ENCODE measurements around the gene TMEM51. TPM values are rescaled to one million over a fixed set of nuclear protein-coding genes. Genes with fewer than 3 reads are reported as not detected.

TMEM51 gene
- total and polyA plus RNA-seq, 2 of the 13 experiments (the other 11 are each of a cell fraction or from before 2014, with no cell fraction given), result 12.2 to 22.3 TPM

DNA sequence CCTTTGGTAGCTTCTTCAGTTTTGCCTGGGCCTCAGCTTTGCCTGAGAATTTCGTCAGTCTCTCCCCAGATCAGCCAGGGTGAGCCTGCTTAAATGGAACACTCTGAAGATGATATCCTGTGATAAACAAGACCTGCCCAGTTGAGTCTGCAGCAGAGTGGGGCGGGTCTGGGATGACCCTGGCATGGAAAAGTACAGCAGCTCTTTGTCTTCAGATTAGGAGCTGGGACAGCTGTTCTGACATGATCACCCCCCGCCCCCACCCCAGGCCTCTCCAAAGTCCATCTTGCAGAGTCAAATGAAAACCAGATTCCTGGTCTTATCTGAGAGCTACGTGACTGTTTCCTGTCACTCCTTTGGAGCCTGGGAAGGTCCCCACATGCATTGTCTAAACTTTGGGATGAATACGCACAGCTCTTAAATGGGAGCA is 2.2 kb upstream of the TMEM51 start (continued):
- TF ChIP-seq, protein P1, sequence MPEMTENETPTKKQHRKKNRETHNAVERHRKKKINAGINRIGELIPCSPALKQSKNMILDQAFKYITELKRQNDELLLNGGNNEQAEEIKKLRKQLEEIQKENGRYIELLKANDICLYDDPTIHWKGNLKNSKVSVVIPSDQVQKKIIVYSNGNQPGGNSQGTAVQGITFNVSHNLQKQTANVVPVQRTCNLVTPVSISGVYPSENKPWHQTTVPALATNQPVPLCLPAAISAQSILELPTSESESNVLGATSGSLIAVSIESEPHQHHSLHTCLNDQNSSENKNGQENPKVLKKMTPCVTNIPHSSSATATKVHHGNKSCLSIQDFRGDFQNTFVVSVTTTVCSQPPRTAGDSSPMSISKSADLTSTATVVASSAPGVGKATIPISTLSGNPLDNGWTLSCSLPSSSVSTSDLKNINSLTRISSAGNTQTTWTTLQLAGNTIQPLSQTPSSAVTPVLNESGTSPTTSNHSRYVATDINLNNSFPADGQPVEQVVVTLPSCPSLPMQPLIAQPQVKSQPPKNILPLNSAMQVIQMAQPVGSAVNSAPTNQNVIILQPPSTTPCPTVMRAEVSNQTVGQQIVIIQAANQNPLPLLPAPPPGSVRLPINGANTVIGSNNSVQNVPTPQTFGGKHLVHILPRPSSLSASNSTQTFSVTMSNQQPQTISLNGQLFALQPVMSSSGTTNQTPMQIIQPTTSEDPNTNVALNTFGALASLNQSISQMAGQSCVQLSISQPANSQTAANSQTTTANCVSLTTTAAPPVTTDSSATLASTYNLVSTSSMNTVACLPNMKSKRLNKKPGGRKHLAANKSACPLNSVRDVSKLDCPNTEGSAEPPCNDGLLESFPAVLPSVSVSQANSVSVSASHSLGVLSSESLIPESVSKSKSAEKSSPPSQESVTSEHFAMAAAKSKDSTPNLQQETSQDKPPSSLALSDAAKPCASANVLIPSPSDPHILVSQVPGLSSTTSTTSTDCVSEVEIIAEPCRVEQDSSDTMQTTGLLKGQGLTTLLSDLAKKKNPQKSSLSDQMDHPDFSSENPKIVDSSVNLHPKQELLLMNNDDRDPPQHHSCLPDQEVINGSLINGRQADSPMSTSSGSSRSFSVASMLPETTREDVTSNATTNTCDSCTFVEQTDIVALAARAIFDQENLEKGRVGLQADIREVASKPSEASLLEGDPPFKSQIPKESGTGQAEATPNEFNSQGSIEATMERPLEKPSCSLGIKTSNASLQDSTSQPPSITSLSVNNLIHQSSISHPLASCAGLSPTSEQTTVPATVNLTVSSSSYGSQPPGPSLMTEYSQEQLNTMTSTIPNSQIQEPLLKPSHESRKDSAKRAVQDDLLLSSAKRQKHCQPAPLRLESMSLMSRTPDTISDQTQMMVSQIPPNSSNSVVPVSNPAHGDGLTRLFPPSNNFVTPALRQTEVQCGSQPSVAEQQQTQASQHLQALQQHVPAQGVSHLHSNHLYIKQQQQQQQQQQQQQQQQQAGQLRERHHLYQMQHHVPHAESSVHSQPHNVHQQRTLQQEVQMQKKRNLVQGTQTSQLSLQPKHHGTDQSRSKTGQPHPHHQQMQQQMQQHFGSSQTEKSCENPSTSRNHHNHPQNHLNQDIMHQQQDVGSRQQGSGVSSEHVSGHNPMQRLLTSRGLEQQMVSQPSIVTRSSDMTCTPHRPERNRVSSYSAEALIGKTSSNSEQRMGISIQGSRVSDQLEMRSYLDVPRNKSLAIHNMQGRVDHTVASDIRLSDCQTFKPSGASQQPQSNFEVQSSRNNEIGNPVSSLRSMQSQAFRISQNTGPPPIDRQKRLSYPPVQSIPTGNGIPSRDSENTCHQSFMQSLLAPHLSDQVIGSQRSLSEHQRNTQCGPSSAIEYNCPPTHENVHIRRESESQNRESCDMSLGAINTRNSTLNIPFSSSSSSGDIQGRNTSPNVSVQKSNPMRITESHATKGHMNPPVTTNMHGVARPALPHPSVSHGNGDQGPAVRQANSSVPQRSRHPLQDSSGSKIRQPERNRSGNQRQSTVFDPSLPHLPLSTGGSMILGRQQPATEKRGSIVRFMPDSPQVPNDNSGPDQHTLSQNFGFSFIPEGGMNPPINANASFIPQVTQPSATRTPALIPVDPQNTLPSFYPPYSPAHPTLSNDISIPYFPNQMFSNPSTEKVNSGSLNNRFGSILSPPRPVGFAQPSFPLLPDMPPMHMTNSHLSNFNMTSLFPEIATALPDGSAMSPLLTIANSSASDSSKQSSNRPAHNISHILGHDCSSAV (CRISPR knock-in tag; IDR thresholded peaks at IDR 0.05; ENCODE audit: borderline replicate concordance), result no peak
- TF ChIP-seq, protein P2, sequence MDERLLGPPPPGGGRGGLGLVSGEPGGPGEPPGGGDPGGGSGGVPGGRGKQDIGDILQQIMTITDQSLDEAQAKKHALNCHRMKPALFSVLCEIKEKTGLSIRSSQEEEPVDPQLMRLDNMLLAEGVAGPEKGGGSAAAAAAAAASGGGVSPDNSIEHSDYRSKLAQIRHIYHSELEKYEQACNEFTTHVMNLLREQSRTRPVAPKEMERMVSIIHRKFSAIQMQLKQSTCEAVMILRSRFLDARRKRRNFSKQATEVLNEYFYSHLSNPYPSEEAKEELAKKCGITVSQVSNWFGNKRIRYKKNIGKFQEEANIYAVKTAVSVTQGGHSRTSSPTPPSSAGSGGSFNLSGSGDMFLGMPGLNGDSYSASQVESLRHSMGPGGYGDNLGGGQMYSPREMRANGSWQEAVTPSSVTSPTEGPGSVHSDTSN (CRISPR knock-in tag; IDR thresholded peaks at IDR 0.05), result no peak
- TF ChIP-seq, protein P3, sequence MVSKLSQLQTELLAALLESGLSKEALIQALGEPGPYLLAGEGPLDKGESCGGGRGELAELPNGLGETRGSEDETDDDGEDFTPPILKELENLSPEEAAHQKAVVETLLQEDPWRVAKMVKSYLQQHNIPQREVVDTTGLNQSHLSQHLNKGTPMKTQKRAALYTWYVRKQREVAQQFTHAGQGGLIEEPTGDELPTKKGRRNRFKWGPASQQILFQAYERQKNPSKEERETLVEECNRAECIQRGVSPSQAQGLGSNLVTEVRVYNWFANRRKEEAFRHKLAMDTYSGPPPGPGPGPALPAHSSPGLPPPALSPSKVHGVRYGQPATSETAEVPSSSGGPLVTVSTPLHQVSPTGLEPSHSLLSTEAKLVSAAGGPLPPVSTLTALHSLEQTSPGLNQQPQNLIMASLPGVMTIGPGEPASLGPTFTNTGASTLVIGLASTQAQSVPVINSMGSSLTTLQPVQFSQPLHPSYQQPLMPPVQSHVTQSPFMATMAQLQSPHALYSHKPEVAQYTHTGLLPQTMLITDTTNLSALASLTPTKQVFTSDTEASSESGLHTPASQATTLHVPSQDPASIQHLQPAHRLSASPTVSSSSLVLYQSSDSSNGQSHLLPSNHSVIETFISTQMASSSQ (IDR thresholded peaks at IDR 0.05; ENCODE audit: low read depth), result no peak
- TF ChIP-seq, protein P3 (CRISPR knock-in tag; IDR thresholded peaks at IDR 0.05; ENCODE audit: borderline replicate concordance), result peak; percentile 64; the same call in 1 of the 2 replicates
- TF ChIP-seq, protein P4, sequence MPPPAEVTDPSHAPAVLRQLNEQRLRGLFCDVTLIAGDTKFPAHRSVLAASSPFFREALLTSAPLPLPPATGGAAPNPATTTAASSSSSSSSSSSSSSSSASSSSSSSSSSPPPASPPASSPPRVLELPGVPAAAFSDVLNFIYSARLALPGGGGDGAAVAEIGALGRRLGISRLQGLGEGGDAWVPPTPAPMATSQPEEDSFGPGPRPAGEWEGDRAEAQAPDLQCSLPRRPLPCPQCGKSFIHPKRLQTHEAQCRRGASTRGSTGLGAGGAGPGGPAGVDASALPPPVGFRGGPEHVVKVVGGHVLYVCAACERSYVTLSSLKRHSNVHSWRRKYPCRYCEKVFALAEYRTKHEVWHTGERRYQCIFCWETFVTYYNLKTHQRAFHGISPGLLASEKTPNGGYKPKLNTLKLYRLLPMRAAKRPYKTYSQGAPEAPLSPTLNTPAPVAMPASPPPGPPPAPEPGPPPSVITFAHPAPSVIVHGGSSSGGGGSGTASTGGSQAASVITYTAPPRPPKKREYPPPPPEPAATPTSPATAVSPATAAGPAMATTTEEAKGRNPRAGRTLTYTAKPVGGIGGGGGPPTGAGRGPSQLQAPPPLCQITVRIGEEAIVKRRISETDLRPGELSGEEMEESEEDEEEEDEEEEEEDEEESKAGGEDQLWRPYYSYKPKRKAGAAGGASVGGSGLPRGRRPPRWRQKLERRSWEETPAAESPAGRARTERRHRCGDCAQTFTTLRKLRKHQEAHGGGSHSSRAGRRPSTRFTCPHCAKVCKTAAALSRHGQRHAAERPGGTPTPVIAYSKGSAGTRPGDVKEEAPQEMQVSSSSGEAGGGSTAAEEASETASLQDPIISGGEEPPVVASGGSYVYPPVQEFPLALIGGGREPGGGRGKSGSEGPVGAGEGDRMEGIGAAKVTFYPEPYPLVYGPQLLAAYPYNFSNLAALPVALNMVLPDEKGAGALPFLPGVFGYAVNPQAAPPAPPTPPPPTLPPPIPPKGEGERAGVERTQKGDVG (CRISPR knock-in tag; IDR thresholded peaks at IDR 0.05; ENCODE audit: borderline replicate concordance), result no peak
- TF ChIP-seq ZNF24 (IDR thresholded peaks at IDR 0.05) (no peak), RELA (CRISPR knock-in tag; IDR thresholded peaks at IDR 0.05) (no peak), ATF7 (IDR thresholded peaks at IDR 0.05) (no peak), ATF7 (CRISPR knock-in tag; IDR thresholded peaks at IDR 0.05) (no peak), NFYC (CRISPR knock-in tag; IDR thresholded peaks at IDR 0.05) (no peak)
- TF ChIP-seq, protein P5, sequence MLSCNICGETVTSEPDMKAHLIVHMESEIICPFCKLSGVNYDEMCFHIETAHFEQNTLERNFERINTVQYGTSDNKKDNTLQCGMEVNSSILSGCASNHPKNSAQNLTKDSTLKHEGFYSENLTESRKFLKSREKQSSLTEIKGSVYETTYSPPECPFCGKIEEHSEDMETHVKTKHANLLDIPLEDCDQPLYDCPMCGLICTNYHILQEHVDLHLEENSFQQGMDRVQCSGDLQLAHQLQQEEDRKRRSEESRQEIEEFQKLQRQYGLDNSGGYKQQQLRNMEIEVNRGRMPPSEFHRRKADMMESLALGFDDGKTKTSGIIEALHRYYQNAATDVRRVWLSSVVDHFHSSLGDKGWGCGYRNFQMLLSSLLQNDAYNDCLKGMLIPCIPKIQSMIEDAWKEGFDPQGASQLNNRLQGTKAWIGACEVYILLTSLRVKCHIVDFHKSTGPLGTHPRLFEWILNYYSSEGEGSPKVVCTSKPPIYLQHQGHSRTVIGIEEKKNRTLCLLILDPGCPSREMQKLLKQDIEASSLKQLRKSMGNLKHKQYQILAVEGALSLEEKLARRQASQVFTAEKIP (CRISPR knock-in tag; IDR thresholded peaks at IDR 0.05; ENCODE audit: borderline replicate concordance), result no peak
